ENCODE data around the gene SH3RF2.
"Not testable (repeated sequence)": the region's sequence is repeated elsewhere in the genome, so short reads cannot be mapped to it uniquely, and the experiment has no call there.

SH3RF2 gene
- 0.12 to 1.1 (median 0.46) reads per million in 4 donors for total RNA-seq

GRCh38 chr5:145936401-145937131 is at the start of gene SH3RF2:
Gene SH3RF2 (plus strand): TSS chr5:145936578. CDS start chr5:145937929, 1,351 bp downstream.
- DNase-seq: peak in 2 of 5 donors; percentile 12 to 79

GRCh38 chr5:145887217-145887616 is 49.2 kb upstream of the SH3RF2 start:
- DNase-seq: no peak

- no peak for DNase-seq
Measured at GRCh38 chr5:145887976-145888574, 48.3 kb upstream of the SH3RF2 start.

- no peak for DNase-seq
Measured at GRCh38 chr5:145889611-145890010, 46.8 kb upstream of the SH3RF2 start.

GRCh38 chr5:145891378-145891777 is 45.0 kb upstream of the SH3RF2 start:
- not testable (repeated sequence) for DNase-seq

- no peak for DNase-seq
Measured at GRCh38 chr5:145898171-145898570, 38.2 kb upstream of the SH3RF2 start.

- DNase-seq: no peak
Measured at GRCh38 chr5:145902421-145902820, 34.0 kb upstream of the SH3RF2 start.

GRCh38 chr5:145903113-145903512 is 33.3 kb upstream of the SH3RF2 start:
- no peak for DNase-seq

- no peak for DNase-seq
Measured at GRCh38 chr5:145903867-145904266, 32.5 kb upstream of the SH3RF2 start.

GRCh38 chr5:145904743-145905142 is 31.6 kb upstream of the SH3RF2 start:
- no peak for DNase-seq

GRCh38 chr5:145906401-145906800 is 30.0 kb upstream of the SH3RF2 start:
- DNase-seq: no peak

GRCh38 chr5:145908206-145908960 is 28.0 kb upstream of the SH3RF2 start:
- no peak for DNase-seq

- DNase-seq: no peak
Measured at GRCh38 chr5:145911164-145911563, 25.2 kb upstream of the SH3RF2 start.

- DNase-seq: no peak
Measured at GRCh38 chr5:145912019-145912418, 24.4 kb upstream of the SH3RF2 start.

GRCh38 chr5:145912594-145912993 is 23.8 kb upstream of the SH3RF2 start:
- no peak for DNase-seq

GRCh38 chr5:145913701-145914100 is 22.7 kb upstream of the SH3RF2 start:
- no peak for DNase-seq

- DNase-seq: no peak
Measured at GRCh38 chr5:145915970-145916638, 20.3 kb upstream of the SH3RF2 start.

- no peak for DNase-seq
Measured at GRCh38 chr5:145917288-145917687, 19.1 kb upstream of the SH3RF2 start.

GRCh38 chr5:145918397-145918796 is 18.0 kb upstream of the SH3RF2 start:
- DNase-seq: no peak

GRCh38 chr5:145919413-145919812 is 17.0 kb upstream of the SH3RF2 start:
- no peak for DNase-seq

- DNase-seq: no peak
Measured at GRCh38 chr5:145920542-145921210, 15.7 kb upstream of the SH3RF2 start.

GRCh38 chr5:145921211-145921610 is 15.2 kb upstream of the SH3RF2 start:
- DNase-seq: no peak

GRCh38 chr5:145922059-145922458 is 14.3 kb upstream of the SH3RF2 start:
- no peak for DNase-seq
